PFSK-1 (cell line): Measurements from ENCODE around the gene ONECUT3.

Experiments used
- FOXP2 ChIP-seq: optimal IDR thresholded peaks from 2 replicates; pipeline ENCODE3; 2011; ENCODE audit warnings: borderline replicate concordance, control low read depth, inconsistent platforms; ENCODE audit not compliant: insufficient read depth; ENCODE audit errors: extremely low read length, extremely low read depth
- POLR2AphosphoS5 ChIP-seq: IDR thresholded peaks from 2 replicates; pipeline ENCODE4 v1.6.1; 2012; ENCODE audit warnings: low read depth, mild to moderate bottlenecking, control low read depth, low read length, moderate library complexity
- REST ChIP-seq, 2 experiments: IDR thresholded peaks; 2 replicates each; pipeline versions ENCODE4 v1.6.1 to v1.8.0; 2011 to 2012; ENCODE audit warnings: low read depth in 2 of 2, low read length in 2 of 2, control low read depth in 1 of 2, inconsistent platforms in 1 of 2, mild to moderate bottlenecking in 1 of 2, moderate library complexity in 1 of 2; ENCODE audit not compliant: insufficient read depth in 1 of 2
- SIN3A ChIP-seq: IDR thresholded peaks from 2 replicates; pipeline ENCODE4 v1.6.1; 2012; ENCODE audit warnings: mild to moderate bottlenecking, low read length, moderate library complexity, borderline replicate concordance; ENCODE audit not compliant: insufficient read depth
- TAF1 ChIP-seq: IDR thresholded peaks from 2 replicates; pipeline ENCODE4 v1.6.1; 2012; ENCODE audit warnings: low read length, control low read depth, borderline replicate concordance; ENCODE audit not compliant: insufficient read depth

ONECUT3 gene

DNA sequence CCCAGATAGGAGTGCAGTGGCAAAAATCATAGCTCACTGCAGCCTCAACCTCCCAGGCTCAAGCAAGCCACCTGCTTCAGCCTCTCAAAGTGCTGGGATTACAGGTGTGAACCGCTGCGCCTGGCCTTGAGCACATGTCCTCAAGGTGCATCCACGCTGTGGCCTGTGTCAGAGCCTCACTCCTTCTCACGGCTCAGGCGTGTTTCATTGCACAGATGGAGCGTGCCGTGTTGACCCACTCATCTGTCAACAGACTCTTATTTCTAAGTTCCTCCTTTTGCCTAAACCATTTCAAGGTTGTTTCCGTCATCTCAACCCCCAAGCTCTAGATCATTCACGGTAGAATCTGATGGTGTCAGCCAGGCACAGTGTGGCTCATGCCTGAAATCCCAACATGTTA lies 30.6 kb downstream of the ONECUT3 start:
- no peak for TF ChIP-seq FOXP2
- TF ChIP-seq TAF1: no peak
- TF ChIP-seq REST (IDR thresholded peaks at IDR 0.05; ENCODE audit: insufficient read depth in 1 of 2, low read depth in 2 of 2, low read length in 2 of 2): no peak
- no peak for TF ChIP-seq SIN3A
- no peak for TF ChIP-seq POLR2AphosphoS5

DNA sequence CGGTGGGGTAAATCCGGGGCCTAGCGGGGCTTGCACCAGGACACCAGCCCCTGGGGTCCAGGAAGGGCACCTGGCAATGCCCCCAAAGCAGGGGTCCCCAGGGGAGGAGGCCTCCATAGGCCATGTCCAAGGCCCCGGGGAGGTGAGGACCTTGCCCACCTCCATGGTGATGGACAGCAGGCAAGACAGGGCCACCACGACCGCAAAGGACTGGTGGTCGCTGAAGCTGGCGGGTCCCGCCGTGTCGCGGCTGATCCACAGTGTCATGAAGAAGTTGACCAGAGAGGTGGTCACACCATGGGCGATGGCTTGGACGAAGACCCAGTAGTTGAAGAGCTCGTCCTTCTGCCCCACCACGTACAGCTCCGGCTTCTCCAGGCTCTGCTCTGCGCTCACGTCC lies 32.0 kb downstream of the ONECUT3 start:
- TF ChIP-seq TAF1 (no peak), REST (IDR thresholded peaks at IDR 0.05; ENCODE audit: insufficient read depth in 1 of 2, low read depth in 2 of 2, low read length in 2 of 2) (no peak), SIN3A (no peak), POLR2AphosphoS5 (no peak), FOXP2 (no peak)

DNA sequence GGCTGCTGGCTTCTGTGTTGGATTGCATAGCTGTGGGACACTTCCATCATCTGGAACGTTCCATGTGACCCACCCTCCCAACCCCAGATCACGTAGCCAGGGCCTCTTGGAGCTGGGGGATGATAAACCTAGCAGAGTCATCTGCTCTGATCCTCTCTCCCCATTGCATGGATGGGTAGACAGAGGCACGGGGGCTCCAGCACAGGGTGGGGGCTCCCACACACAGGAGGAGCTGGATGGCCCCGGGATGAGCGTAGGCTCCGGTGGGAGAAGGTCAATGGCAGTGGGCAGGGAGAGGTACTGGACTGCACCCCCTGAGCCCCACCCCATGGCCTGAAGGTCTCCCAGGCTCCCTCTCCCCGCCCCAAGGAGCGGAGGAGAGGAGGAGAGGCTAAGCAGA lies 33.4 kb downstream of the ONECUT3 start:
- TF ChIP-seq FOXP2 (no peak), REST (IDR thresholded peaks at IDR 0.05; ENCODE audit: insufficient read depth in 1 of 2, low read depth in 2 of 2, low read length in 2 of 2) (no peak), SIN3A (no peak), POLR2AphosphoS5 (no peak), TAF1 (no peak)

DNA sequence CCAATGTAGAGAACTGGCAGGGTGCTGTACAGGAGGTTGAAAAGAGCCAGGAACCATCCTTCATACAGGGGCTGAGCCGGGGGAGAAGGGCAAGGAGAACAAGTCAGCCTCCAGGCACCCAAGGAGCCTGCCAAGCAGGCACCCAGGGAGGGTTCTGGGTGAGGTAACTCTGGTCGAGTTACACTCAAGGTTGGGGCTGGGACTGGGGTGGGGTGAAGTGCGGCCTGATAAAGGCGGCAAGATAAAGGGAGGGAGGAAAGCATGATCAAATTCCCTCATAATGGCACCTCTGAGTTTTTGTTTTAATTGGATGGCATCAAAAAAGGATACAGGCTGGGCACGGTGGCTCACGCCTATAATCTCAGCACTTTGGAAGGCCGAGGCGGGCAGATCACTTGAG lies 33.8 kb downstream of the ONECUT3 start:
- TF ChIP-seq TAF1 (no peak), REST (IDR thresholded peaks at IDR 0.05; ENCODE audit: insufficient read depth in 1 of 2, low read depth in 2 of 2, low read length in 2 of 2) (no peak), SIN3A (no peak), POLR2AphosphoS5 (no peak), FOXP2 (no peak)
